Gastroesophageal sphincter (tissue), 4 donors: ENCODE results near the gene CSF2. TPM values are rescaled to one million over a fixed set of nuclear protein-coding genes. Genes with fewer than 3 reads are reported as not detected.

Source experiments
- ATAC-seq: fragments of 150-250 bp; one replicate; pipeline ENCODE4 v1.9.1; 2016; ENCODE audit warnings: mild to moderate bottlenecking, moderate library complexity
- H3K27ac ChIP-seq, 4 donors: fragments of 200-600 bp; sonication (generic) in 3 of 4; 1 replicate in 3 of 4; 2 replicates in 1 of 4; pipeline ENCODE4 v1.5.1; 2016 to 2019
- H3K27me3 ChIP-seq: fragments of 200-600 bp; sonication (generic); one replicate; pipeline ENCODE4 v1.5.1; 2019
- H3K36me3 ChIP-seq, 2 donors: fragments of 200-600 bp; sonication (generic); one replicate each; pipeline ENCODE4 v1.5.1; 2019; ENCODE audit warnings: control low read depth in 1 of 2
- H3K4me1 ChIP-seq, 3 donors: fragments of 200-600 bp; sonication (generic); 1 replicate in 2 of 3; 2 replicates in 1 of 3; pipeline ENCODE4 v1.5.1; 2016 to 2019; ENCODE audit warnings: control low read depth in 2 of 3
- H3K4me3 ChIP-seq, 2 donors: fragments of 200-600 bp; sonication (generic); one replicate each; pipeline ENCODE4 v1.5.1; 2019; ENCODE audit warnings: mild to moderate bottlenecking in 1 of 2, moderate library complexity in 1 of 2
- H3K9me3 ChIP-seq, 3 donors: fragments of 200-600 bp; sonication (generic); one replicate each; pipeline ENCODE4 v1.5.1; 2017 to 2019; ENCODE audit warnings: control low read depth in 2 of 3
- CTCF ChIP-seq, 4 experiments: fragments of 200-600 bp in 2 of 4; fragments of 450-650 bp in 2 of 4; sonication (generic) in 1 of 4; IDR thresholded peaks; one replicate each; pipeline ENCODE4 v1.5.1; 2017 to 2019; ENCODE audit warnings: antibody characterized with exemption in 4 of 4, mild to moderate bottlenecking in 2 of 4, moderate library complexity in 2 of 4
- EP300 ChIP-seq: sonication (generic); formaldehyde crosslinking; IDR thresholded peaks from one replicate; pipeline ENCODE4 v1.6.1; 2017; ENCODE audit warnings: antibody characterized with exemption, mild to moderate bottlenecking
- POLR2A ChIP-seq, 2 donors: fragments of 450-650 bp; IDR thresholded peaks; one replicate each; pipeline ENCODE4 v1.6.1; 2017; ENCODE audit warnings: antibody characterized with exemption in 2 of 2, mild to moderate bottlenecking in 2 of 2, moderate library complexity in 1 of 2
- POLR2AphosphoS5 ChIP-seq: sonication (generic); formaldehyde crosslinking; IDR thresholded peaks from one replicate; pipeline ENCODE4 v1.6.1; 2017; ENCODE audit warnings: antibody characterized with exemption
- WGBS, 2 donors: methylation state at CpG; one replicate each; pipeline ENCODE4 v1.1.5; 2018; ENCODE audit warnings: low coverage in 1 of 2; 5-methylcytosine and 5-hydroxymethylcytosine counted together
- total RNA-seq, 4 donors: library from RNA; depleted of rRNA; stranded (reverse); fragments of >200 nt; gene quantifications; one replicate each; pipeline ENCODE4 v1.1.0, GENCODE V29; 2016

The CSF2 gene
- total RNA-seq, 4 donors from 2014 or later = 1.1 TPM; not detected in 3

- Histone ChIP-seq H3K4me1 (no peaks in the 10 kb centered on the region), H3K9me3 (no peaks in the 10 kb centered on the region), H3K27ac (no peak overlapping the region), H3K27me3 (peaks cover 13% of the 10 kb centered on the region), H3K4me3 (no peak overlapping the region), H3K36me3 (no peaks in the 10 kb centered on the region)
- no peak for ATAC-seq
- TF ChIP-seq CTCF (IDR thresholded peaks at IDR 0.05) (no peak), POLR2A (IDR thresholded peaks at IDR 0.05) (no peak), POLR2AphosphoS5 (no peak), EP300 (no peak)
- 80% methylated on average over 1 of the region's 5 CpGs; no CpG with 5 or more reads in 1 of the 2 donors for WGBS, 2 donors
Observed at GRCh38 chr5:132026516-132027008, 47.0 kb upstream of the CSF2 start.

- TF ChIP-seq CTCF (IDR thresholded peaks at IDR 0.05) (no peak), POLR2A (IDR thresholded peaks at IDR 0.05) (no peak)
- no CpG with 5 or more reads among the region's 2 CpGs for WGBS, 2 donors
- Histone ChIP-seq H3K27me3 (peaks cover 13% of the 10 kb centered on the region), H3K9me3 (no peaks in the 10 kb centered on the region), H3K4me3 (no peak overlapping the region), H3K27ac (no peak overlapping the region), H3K4me1 (no peaks in the 10 kb centered on the region), H3K36me3 (no peaks in the 10 kb centered on the region)
- ATAC-seq = no peak
Observed at GRCh38 chr5:132027027-132027426, 46.6 kb upstream of the CSF2 start.

- Histone ChIP-seq H3K36me3 (no peaks in the 10 kb centered on the region), H3K9me3 (no peaks in the 10 kb centered on the region), H3K4me3 (no peak overlapping the region), H3K27ac (no peak overlapping the region), H3K27me3 (peaks cover 9% of the 10 kb centered on the region), H3K4me1 (no peaks in the 10 kb centered on the region)
- no peak for TF ChIP-seq EP300
- no peak for TF ChIP-seq POLR2AphosphoS5
- TF ChIP-seq CTCF (IDR thresholded peaks at IDR 0.05) = no peak
- TF ChIP-seq POLR2A (IDR thresholded peaks at IDR 0.05) = no peak
- 78 to 87% methylated on average over 2 to 4 of the region's 4 CpGs for WGBS, 2 donors
- no peak for ATAC-seq
Observed at GRCh38 chr5:132029609-132030330, 43.8 kb upstream of the CSF2 start.

- Histone ChIP-seq H3K4me3 (no peak overlapping the region), H3K9me3 (no peaks in the 10 kb centered on the region), H3K27ac (no peak overlapping the region), H3K27me3 (peaks cover 9% of the 10 kb centered on the region), H3K4me1 (no peaks in the 10 kb centered on the region), H3K36me3 (no peaks in the 10 kb centered on the region)
- 93 to 100% methylated on average over 2 of the region's 2 CpGs for WGBS, 2 donors
- ATAC-seq = no peak
- TF ChIP-seq EP300 = no peak
- no peak for TF ChIP-seq POLR2AphosphoS5
- TF ChIP-seq POLR2A (IDR thresholded peaks at IDR 0.05) = no peak
- TF ChIP-seq CTCF (IDR thresholded peaks at IDR 0.05) = no peak
Observed at GRCh38 chr5:132030610-132031009, 43.0 kb upstream of the CSF2 start.

- H3K4me1 ChIP-seq = no peaks in the 10 kb centered on the region
- no peak for TF ChIP-seq POLR2A (IDR thresholded peaks at IDR 0.05)
- TF ChIP-seq POLR2AphosphoS5 = no peak
- TF ChIP-seq EP300 = no peak
- no peak for TF ChIP-seq CTCF (IDR thresholded peaks at IDR 0.05)
- H3K27ac ChIP-seq = no peak overlapping the region
- ATAC-seq = no peak
- no peak overlapping the region for H3K4me3 ChIP-seq
- no peaks in the 10 kb centered on the region for H3K9me3 ChIP-seq
- peaks cover 3% of the 10 kb centered on the region for H3K27me3 ChIP-seq
- H3K36me3 ChIP-seq = no peaks in the 10 kb centered on the region
Observed at GRCh38 chr5:132032196-132032595, 41.4 kb upstream of the CSF2 start.
